Measurements from ENCODE around the gene LRP2.
"Not testable (repeated sequence)": the region's sequence is repeated elsewhere in the genome, so short reads cannot be mapped to it uniquely, and the experiment has no call there.

LRP2 gene

DNA sequence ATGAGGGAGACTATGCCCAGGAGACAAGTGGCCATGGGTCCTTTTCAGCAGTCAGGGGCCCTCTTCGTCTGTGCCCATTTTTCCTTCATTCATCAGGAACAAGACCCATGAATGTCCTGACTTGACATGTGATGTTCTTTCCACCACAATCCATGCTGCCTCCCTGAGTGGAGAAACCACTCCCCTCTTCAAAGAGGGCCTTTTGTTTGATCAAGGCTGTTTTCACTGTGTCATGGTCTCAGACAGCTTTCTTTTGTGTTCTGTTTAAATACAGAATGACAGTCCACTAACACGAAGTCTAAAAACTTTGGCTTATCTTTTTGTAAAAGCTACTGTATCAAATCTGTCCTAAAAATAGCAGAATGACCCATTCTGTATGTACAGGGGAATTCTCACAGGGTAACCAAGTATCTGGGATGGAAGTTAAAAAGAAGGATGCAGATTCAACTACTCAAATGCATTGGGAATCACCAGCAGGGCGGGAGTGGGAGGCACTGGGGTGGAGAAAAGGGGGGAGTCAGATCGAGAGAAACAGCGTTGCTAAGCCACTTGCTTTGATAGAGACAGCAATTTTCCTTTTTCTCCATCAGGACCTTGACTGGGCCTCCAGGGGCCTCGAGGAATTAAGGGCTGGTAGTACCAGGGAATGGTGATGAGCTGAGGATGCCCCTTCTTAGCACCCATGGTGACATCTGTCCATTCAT, 13.9 kb downstream of the LRP2 start:
- no peak for DNase-seq (ENCODE audit: low spot score)

DNA sequence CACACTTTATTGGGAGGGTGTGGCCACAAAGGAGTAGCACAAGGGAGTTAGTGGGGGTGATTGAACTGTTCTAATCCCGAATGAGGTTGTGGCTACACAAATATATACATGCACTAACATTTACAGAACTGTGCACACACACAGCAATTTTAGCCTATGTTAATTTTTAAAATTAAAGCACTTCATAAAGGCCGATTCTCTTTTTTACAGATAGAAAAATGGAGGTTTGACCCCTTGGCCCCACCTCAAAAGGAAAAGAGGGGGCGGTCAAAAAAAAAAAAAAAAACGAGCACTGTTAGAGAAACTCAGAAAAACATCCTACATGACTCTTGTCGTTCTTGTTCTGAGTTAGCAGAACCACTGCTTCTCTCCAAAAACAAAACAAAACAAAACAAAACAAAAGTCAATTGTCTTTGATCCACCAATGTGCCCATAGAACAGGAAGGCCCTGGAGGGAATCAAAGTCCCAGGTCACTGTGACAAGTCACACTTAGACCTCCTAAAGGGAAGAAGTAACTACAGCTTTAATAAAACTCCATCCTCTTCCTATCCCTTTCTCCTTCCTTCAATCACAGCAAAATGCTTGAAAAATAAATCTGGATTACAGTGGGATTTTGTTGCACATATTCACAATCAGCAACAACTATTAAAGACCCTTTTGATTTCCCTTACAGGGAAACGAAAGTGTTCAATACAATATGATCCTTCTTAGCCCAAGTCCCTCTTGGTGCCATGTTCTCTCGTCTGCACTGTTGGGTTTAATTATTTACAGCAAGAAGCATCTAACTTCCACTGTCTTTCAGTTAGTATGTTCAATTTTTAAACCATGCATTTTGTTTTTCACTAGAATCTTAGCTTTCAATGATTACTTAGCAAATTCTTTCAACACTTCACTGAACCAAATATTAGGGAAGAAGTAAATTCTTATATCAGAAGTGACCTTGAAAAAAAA, 16.6 kb downstream of the LRP2 start:
- DNase-seq (ENCODE audit: low spot score), result no peak

DNA sequence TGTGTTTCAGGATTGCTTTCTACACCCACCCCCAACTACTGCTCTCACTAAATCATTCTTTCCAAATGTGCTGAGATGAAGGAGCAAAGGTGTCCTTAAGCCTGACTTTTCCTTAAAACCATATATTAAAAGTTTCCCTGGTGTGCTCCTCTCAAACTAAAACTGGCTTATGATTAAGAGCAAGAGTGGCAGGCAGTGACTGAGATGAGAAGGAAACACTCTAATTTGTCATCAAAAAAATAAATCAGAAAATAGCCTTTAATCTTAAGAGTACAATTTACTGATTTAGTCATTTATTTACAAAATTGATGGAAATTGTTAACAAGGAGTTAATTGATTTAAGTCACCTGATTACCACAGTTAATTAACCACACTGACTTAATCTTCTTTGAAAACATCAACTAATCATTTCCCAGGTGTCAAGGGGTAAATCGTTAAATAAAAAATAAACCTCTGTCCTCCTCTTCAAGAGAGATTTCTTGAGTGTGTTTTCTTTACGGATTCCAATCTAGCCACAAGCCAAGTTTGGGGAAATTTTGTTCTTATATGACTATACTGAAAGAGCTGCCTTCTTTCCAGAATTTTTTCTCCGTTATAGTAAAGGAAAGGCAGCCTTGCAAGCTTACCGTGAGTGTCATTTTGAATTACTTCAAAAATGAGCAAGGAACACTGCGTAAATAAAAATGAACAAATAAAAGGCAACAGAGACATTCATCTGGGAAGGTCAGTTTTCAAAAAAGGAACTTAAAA, 17.4 kb downstream of the LRP2 start:
- no peak for DNase-seq (ENCODE audit: low spot score)

DNA sequence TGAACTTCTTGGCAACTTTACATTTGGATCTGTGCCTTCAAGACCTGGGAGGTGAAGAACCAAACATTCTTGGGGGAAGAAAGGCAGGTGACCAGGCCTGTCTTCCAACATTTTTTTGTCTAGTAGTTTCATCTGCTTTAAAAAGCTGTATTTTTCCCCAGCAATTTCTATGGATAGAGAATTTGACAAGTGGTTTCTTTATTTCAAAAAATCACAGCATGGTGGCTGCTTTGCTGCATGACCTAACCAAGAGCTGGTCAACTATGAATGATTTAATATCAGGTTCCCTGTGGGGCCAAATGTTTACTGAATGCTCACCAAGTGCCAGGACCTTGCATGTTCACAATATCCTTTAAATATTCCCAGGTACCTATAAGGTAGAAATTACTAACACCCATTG, 19.1 kb downstream of the LRP2 start:
- DNase-seq (ENCODE audit: low spot score), result no peak

DNA sequence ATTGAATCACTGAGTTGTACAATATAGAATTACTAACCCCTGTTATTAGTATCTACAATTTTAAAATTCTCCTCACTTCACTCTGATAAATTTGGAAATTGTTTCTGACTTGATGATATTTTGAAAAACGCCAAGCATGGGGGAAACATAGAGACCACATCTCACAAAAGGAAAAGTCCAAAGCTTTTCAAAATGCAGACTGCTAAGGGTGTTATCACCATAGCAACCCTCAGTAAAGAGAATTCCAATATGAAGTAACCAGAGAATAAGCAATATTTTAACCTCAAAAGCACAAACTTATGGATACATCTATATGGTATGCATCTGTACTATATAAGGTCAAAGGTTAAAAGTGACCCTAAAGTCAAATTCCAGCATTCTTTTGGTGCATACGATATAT, 22.7 kb downstream of the LRP2 start:
- DNase-seq (ENCODE audit: low spot score), result no peak

DNA sequence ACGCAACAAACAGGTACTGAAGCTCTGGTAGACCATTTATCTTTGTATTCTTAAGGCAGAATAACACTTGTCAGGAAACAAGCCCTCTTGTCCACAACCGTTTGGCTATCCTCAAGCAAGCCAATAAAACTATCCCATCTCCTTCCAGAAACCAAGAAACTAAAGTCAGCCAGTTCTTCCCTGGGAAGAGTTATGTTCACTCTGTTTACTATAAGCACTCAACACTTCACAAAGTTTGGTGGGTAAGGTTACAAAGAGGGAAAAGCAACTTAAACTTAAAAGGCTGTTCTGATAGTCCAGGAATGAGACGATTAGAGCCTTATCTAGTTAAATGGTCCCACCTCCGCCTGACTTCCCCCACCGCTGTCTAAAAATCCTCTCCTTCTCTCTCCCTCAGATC, 25.6 kb downstream of the LRP2 start:
- no peak for DNase-seq (ENCODE audit: low spot score)

DNA sequence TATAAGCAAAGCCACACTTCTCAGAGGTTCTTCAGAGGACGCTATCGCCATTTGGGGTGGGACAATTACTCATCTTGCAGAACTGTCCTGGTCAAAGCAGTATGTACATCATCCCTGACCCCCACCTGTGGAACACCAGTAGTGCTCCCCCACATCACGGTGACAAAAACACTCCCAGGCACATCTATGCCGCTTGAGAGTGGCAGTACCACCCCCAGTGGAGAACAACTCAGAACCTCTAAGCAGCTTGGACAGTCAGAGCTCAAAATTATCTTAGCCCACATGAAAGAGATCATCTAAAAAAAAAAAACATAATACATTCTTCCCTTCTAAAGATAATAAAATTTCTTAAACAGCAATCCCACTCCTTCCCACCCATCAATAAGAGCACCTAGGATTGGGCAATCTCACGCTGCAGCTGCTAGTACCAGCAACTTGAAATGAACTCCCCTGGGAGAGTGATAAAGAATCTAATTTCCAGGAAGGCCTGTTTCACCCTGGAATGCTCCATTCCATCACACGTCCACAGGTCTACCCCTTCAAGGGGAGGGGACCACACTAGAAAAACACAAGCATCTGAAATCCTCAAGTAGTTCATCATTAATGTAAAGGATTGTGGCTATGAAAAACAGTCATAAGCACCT, 31.7 kb downstream of the LRP2 start:
- no peak for DNase-seq (ENCODE audit: low spot score)

DNA sequence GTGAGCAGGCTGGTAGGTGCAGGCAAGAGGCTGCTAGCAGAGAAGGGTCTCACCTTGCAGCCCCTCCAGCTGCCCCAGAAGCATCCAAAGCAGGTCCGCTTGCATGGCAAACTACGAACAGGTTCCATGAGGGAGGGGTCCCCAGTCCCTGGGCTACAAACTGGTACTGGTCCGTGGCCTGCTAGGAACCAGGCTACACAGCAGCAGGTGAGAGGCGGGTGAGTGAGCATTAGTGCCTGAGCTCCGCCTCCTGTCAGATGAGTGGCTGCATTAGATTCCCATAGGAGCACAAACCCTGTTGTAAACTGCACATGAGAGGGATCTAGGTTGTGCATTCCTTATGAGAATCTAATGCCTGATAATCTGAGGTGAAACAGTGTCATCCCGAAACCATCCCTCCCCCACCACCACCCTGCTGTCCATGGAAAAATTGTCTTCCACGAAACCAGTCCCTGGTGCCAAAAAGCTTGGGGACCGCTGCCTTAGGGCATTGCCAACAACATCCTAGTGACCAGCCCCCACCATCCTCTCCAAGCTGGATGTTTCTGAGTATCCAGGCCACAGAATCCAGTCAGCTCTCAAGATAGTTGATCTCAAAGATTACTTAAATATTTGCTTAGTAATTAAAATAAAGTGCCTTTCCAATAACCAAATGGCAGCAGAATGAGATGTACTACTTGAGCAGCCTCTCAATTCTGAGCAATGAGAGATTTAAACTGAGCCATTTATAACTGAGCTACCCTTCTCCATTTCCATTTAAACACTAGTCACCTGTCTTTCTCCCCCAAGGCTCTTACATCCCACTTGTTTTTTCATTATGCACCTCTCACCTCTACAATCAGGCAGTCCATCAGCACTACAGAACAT, 32.4 kb downstream of the LRP2 start:
- no peak for DNase-seq (ENCODE audit: low spot score)

DNA sequence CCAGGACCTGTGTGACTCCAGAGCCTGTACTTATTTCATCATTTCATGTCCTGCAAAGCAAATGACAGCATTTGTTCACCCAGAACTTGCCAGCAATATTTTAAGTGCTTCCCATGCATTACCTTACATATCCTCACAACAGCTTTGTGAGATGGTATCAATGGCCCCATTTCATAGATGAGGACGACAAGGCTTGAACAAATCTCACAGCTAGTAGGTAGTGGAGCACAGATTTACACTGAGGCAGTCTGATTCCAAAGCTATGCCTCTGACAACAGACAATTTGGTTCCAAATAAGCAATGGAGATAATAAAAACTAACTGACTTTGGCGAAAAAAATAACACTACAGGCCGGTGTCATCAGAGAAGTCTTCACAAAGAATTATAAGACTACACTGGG, 33.5 kb downstream of the LRP2 start:
- no peak for DNase-seq (ENCODE audit: low spot score)

DNA sequence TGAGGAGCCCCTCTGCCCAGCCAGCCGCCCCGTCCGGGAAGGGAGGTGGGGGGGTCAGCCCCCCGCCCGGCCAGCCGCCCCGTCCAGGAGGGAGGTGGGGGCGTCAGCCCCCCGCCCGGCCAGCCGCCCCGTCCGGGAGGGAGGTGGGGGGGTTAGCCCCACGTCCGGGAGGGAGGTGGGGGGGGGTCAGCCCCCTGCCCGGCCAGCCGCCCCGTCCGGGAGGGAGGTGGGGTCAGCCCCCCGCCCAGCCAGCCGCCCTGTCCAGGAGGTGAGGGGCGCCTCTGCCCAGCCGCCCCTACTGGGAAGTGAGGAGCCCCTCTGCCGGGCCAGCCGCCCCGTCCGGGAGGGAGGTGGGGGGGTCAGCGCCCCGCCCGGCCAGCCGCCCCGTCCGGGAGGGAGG, 34.5 kb downstream of the LRP2 start:
- DNase-seq (ENCODE audit: low spot score), result not testable (repeated sequence)

DNA sequence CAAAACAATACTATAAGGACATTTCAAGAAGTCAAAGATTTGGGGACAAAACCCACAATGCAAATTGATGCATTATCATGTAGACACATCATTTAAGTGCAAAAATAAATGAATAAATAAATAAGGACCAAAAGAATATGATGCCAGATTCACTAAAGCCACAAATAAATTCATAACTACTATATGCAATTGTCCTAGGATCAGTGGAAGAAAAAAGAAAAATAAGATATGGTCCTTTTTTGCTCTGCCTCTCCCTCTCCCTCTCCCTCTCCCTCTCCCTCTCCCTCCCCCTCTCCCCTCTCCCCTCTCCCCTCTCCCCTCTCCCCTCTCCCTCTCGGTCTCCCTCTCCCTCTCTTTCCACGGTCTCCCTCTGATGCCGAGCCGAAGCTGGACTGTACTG, 36.4 kb downstream of the LRP2 start:
- not testable (repeated sequence) for DNase-seq (ENCODE audit: low spot score)

DNA sequence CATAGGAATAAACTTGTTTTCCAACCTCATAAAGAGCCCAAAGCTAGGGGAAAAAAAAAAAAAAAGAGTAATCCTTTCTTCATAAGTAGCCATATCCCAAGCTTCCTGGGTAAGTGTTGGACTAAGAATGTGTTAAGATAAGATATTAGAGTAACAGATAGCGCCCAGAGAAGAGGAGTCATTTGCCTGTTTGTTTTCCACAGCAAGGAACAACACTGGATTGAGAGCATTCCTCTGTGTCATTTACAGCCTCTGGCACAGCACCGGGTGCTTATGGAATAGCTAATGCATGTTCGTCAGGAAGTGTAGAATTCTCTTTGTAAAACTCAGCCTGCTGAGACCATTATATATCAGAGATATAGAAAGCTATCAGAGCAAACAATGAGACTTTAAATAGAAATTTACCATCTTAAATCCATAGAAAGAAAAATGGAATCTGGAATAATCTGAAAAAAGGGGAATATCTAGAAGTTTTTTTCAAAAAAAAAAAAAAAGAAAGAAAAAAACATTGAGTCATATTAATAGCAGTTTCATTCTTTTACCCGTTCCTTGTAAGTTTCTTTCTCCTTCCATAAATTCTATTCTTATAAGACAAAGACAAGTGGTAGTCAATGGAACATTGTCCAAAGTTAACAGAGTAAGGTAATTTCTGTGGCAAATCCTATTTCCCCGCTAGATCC, 37.6 kb downstream of the LRP2 start:
- no peak for DNase-seq (ENCODE audit: low spot score)

DNA sequence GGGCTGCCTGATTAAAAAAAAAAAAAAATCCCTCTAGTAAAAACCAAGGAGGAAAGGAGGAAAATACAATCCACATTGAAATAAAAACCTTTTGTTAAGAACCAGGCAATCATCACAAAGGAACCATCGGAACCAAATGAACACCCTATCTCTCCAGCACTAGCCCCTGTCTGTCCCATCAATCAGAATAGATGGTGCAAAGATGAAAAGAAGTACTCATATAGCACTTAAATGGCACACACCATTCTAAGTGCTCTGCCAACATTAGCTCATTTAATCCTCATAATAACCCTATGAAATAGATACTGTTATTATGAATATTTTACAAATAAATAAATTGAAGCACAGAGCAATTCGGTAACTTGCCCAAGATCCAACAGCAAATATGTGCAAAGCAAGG, 38.5 kb downstream of the LRP2 start:
- DNase-seq (ENCODE audit: low spot score), result no peak

DNA sequence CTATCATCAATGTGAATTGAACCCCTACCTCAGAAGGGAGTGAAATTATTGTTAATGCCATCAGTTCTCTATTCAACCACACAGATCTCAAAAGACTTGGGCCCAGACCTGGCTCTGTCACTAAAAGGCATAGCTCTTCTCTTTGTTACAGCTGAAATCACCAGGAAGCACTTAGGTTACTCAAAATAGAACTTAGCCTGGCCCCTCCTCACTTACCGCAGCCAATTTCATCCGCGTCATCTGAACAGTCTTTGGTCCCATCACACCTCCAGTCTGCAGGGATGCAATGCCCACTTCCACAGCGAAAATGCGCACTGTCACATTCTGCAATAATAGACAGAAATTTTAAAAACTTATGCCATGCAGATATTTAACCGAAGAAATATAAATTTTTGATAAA, 41.8 kb downstream of the LRP2 start:
- no peak for DNase-seq (ENCODE audit: low spot score)

DNA sequence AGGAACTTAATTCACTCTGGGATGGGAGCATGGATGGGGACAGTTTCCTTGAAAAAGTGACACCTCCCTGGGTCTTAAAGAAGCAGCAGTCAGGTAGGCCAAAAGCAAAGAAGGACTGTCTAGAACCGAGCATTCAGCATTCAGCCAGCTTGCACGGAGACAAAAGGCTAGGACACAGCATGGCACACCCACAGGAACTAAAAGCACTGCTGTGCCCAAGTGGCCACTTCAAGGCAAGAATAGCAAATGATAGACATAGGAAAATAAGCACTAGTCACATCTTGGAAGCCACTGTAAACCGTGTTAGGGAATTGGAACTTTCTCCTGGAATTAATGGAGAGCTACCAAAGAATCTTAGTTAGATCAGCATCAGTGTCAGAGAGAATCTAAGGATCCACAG, 47.0 kb downstream of the LRP2 start:
- DNase-seq (ENCODE audit: low spot score), result no peak

DNA sequence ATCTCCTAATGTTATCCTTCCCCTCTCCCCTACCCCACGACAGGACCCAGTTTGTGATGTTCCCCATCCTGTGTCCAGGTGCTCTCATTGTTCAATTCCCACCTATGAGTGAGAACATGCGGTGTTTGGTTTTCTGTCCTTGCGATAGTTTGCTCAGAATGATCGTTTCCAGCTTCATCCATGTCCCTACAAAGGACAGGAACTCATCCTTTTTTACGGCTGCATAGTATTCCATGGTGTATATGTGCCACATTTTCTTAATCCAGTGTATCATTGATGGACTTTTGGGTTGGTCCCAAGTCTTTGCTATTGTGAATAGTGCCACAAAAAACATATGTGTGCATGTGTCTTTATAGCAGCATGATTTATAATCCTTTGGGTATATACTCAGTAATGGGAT, 54.0 kb downstream of the LRP2 start:
- not testable (repeated sequence) for DNase-seq (ENCODE audit: low spot score)

DNA sequence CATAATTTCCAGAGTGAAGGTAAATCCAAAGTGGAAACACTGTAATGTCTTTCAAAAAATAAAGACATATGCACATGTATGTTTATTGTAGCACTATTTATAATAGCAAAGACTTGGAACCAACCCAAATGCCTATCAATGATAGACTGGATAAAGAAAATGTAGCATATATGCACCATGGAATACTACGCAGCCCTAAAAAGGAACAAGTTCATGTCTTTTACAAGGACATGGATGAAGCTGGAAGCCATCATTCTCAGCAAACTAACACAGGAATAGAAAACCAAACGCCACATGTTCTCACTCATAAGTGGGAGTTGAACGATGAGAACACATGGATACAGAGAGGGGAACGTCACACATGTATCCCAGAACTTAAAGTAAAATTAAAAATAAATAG, 57.6 kb downstream of the LRP2 start:
- not testable (repeated sequence) for DNase-seq (ENCODE audit: low spot score)

DNA sequence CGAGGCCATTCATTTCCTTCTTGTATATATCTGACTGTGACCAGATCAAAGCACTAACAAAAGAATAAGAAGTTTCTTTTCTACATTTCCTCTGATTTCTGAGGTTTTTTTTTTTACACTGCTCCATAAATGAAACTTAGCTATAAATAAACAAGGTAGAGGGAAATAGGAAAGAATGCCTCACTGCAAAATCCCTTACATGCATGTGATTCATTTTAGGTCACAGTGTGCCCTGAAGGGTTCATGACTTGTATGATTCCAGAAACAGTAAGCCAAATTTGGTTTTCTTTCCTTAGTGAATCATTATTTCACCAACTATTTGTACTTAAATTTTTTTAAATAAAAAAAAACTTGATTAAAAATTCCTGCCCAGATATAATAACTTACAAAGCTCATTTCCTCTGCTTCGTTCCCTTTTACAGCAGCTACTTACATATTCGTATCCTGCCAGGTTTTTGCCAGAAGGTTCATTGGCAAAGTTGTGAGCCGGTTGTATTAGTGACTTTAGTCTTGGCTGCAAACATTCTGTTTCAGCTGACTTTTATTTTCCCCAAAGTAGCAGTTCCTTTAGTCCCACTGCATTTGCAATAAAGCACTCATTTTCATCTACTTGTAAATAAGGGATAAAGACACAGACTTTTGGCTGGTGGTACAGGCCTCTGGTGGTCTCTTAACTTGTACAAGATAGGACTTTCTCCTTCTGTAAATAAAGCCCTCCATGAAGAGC, 58.6 kb downstream of the LRP2 start:
- peak; percentile 19 for DNase-seq (ENCODE audit: low spot score)

DNA sequence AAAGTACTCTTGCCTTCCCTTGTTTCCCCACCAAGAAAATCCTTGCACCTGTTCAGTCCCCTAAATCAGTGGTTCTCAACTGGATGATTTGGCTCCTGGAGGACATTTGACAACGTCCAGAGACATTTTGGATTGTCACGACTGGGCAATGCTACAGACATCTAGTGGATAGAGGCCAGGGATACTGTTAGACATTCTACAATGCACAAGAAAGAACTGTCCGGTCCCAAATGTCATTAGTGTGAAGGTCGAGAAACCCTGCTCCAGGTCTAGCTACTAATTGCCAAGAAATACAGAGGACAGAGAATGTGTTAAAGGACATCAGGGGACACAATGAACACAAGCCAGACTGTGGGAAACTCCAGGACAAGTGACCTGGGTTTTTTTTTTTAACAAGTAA, 60.0 kb downstream of the LRP2 start:
- DNase-seq (ENCODE audit: low spot score), result no peak

Data from kidney capillary endothelial cell (primary cell).